NCI-H1694 (cell line): ENCODE results near the gene NIPA2.

Source experiments
- DNase-seq: peaks from one replicate; lab custom pipeline; 2025; lab: John Stamatoyannopoulos, UW

NIPA2 gene

DNA sequence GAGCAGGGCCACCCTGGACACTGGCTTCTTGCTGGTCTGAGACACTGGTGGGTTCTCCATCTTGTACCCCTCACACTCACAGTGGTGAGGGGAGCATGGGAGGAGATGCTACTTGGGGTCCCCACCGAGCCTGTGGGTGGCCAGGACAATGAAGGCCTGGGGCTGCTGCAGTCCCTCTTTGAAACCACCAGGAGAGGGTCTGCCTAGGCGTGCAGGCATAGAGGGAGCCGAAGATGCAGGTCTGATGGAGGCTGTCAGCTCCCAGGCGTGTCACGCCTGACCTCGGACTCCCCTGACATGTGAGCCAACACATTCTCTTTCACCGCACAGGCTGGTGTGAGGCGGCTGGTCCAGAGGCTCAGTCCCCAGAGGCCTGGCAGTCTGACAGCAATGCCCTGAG is 39.1 kb downstream of the NIPA2 start:
- no peak for DNase-seq

DNA sequence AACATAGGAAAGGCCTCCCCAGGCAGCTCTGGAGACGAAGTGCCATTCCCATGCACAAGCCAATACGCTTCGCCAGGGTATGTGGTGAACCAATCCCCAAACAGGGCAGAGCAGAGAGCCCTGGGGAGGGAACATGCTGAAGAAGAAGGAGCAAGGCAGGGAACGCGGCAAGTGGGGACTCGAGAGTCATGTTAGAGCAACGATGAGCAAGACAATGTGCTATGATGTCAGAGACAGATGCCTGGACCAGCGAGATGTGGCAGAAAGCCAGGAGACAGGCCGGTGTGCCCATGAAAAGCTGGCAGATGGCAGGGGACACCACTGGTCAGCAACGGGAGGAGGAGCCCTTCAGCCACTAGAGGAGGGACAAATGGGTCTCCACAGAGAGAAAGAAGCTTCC is 39.6 kb downstream of the NIPA2 start:
- no peak for DNase-seq

- no peak for DNase-seq
These were observed 41.9 kb downstream of the NIPA2 start for GRCh38 chr15:22880068-22880980.

DNA sequence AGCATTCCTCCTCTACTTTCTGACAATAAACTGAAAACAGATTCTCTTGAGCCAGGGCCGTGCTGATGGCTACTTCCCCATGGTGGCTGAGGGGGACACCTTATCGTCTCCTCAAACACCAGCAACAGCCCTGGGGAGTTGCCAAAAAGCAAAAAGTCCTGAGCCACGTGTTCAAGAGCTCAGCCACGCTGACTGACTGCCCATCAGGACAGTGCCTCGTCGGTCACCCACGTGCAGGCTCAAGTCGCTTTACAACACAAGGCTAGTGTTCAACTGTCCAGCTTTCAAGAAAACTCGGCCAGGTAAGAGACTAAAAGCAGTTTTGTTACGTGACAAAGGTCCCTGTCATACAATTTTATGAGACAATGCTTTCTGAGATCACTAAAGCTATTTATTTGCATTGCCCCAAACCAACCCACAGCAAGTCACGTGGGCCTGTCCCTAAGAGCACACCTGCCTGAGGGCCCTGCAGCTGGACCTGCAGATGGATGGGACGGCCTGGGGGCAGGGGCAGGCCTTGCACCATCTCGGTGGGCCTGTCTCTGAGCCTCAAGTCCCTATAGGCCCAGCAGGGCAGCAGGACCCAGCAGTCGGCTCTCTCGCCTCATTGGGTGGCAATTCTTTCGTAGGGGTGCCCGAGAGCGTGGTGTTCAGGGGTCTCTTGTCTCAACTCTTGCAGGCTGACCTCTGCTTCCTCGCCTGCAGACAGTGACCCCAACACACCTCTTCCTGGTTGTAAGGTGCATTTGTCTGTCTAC is 42.7 kb downstream of the NIPA2 start:
- DNase-seq: no peak

DNA sequence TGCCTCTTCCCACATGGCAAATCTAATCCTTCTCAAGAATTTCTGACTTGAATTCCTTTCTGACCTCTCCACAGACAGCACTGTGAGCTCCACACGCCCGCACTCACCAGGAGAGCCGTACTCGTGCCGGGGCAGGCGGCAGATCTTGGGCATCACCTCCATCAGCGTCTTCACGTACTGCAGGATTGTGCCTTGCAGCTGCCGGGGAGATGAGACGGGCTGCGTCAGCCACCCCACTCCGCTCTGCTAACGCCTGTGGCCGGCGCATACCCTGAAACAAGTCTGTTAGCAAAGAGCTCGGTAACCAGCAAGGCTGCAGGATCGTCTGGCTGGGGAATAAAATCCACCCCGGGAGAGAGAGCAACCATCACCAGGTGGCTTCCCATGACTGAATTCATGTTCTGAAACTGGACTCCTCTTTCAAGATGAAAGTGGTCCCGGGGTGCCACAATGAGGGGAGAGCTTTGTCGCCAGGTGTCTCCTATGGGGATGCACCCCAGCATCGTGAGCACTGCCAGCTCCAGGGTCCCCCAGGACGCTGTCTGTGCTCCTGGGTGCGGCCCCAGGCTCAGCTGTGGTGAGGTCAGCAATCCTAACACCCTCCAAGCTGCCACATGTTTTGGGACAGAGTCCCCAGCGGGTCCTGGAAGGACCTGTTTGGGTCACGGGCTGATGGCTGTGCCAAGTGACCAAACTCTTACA is 43.4 kb downstream of the NIPA2 start:
- DNase-seq: no peak

DNA sequence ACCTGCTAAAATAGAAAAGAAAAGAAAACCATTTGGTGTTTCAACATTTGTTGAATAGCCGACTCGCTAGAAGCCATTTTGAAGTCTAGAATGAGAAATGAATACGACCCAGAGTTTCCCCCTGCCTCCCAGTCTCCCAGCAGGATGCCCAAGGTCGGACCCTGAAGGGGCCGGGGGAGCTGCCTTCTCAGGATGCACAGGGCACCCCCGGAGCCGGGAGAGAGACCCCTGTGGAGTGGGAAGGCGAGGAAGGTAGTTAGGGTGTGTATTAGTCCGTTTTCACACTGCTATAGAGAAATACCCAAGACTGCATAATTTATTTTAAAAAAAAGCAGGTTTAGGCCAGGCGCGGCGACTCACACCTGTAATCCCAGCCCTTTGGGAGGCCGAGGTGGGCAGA is 44.7 kb downstream of the NIPA2 start:
- DNase-seq: no peak

GRCh38 chr15:22884344-22884743 is 45.9 kb downstream of the NIPA2 start:
- DNase-seq: no peak

DNA sequence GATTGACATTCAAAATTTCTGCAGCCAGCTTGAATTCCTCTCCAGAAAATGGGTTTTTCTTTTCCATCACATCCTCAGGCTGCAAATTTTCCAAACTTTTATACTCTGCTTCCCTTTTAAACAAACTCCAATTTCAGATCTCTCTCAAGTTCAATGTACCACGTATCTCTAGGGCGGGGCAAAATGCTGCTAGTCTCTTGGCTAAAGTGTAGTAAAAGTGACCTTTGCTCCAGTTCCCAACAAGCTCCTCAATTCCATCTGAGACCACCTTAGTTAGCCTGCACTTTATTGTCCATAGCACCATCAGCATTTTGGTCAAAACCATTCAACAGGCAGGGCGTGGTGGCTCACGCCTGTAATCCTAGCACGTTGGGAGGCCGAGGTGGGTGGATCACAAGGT is 46.7 kb downstream of the NIPA2 start:
- no peak for DNase-seq

DNA sequence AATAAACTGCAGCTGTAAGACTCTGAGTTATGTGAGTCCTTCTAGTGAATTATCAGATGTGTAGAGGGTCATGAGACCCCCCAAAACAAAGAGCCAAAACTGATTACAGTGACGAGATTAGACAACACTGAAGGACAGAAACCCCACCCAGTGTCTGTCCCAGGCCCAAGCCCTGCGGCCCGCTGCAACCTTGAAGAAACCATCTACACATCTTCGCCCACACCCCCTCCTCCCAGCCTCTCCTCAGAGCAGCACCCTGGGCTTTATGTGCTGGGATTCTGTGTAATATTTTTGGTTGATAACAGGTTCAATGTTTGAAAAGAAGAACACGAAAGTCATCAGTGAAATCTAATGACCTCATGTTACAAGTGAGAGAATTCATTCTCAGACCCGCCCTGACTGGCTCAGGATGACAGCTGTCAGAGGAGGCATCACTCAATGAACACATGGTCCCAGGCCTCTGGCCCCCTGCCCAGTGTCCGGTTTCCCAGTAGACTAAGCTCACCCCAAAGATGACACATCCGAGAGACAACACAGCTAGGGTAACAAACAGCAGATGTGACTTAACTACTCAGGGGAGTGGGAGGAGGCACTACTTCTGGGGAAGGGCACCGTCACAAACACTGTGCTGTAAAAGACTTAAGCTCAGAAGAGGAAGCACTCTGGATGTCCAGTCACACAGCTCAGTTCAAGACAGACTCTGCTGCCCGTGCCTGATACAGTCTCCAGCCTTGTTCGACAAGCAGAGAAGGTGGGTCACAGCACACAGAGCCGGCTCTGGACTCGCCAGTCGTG is 48.9 kb downstream of the NIPA2 start:
- no peak for DNase-seq

DNA sequence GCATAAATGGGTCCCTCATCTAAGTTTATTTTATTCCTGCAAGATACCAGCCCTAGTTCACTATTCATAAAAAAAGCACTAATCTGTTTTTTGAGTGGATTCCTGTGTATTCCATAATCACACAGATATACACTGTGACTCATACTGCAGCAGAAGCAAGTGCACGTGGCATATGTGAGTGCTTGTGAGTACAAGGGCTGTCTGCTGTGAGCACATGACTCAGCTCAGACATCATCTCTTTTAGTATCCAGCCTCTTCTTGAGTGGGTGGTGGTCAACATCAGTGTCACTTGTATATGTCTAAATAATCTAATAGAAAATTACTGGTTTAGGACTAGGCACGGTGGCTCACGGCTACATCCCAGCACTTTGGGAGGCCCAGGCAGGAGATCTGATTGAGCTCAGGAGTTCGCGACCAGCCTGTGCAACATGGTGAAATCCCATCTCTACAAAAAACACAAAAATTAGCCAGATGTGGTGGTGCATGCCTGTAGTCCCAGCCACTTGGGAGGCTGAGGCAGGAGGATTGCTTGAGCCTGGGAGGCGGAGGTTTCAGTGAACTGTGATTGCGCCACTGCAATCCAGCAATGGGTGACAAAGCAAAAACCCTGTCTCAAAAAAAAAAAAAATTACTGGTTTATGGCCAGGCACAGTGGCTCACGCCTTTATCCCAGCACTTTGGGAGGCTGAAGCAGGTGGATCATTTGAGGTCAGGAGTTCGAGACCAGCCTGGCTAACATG is 49.8 kb downstream of the NIPA2 start:
- no peak for DNase-seq

GRCh38 chr15:22889146-22889818 is 50.8 kb downstream of the NIPA2 start:
- no peak for DNase-seq

- DNase-seq: no peak
These were observed 51.8 kb downstream of the NIPA2 start for GRCh38 chr15:22890296-22890695.

DNA sequence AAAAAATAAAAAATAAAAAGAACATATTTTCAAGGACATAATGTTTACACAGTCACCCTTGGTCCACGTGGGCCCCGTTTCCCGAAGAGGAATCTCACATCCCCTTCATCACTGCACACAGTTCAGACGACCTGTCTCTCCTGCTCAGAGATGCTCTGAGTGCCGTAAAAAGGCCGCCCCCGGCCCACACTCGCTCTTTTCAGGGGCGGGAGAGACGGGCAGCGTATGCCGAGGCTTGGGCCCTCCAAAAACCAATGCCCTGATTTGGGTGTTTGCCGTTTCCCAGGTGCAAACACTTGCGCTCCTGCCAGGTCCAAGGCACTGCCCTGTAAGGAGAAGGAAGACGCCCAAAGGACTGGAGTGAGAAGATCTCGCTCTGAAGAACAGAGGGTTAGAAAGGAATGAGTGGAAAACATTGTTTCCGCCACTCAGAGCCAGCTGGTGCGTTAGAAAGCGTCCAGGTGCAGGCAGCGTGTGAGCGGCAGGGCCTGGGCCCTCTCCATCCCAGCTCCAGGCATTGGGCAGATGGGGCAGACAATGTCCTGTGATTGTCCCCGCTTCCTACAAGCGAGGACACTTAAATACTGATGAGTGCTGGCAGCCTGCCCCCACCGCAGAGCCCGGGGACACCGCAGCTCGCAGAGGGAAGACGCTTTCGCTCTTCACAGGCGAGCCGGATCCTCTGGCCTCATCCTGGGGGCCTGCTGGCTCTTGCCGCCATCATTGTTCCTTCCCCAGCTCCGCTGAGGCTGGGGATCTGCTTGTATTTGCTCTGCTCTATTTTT is 53.2 kb downstream of the NIPA2 start:
- no peak for DNase-seq

GRCh38 chr15:22892333-22892732 is 53.9 kb downstream of the NIPA2 start:
- no peak for DNase-seq

GRCh38 chr15:22893081-22893480 is 54.6 kb downstream of the NIPA2 start:
- DNase-seq: no peak

DNA sequence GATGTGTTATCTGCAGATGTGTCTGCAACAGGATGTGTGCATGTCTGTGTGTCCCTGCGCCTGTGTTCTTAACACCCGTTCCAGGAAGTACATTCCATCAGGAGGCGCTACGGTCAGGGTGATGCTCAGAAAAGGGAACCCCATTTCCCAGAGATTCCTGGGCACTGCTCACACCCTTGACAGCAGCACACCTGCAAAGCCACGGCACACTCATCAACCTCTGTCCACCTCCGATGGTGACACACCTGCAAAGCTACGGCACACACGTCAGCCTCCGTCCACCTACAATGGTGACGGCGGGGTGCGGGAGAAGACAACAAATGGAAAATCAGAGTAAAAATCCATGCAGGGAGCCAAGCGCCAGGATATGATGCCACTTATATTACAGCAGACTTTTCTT is 55.4 kb downstream of the NIPA2 start:
- no peak for DNase-seq

GRCh38 chr15:22895465-22896190 is 57.2 kb downstream of the NIPA2 start:
- DNase-seq: no peak

DNA sequence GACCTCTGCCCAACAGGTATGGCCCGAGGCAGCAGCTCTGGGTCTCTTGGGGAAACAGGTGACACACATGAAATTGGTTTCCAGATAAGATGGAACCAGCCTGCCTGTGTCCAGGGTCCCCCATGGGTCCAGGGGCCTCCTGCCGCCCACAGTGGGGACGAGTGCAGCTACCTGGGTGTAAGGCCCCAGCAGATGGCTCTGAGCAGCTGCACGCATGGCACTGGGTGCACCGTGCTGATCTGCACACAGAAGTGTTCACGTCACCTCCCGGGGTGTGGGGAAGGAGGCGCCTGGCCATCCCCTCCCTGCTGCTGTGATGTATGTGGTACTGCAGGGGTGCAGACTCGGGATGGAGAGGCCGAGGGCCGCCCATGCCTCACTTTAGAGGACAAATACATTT is 63.6 kb downstream of the NIPA2 start:
- DNase-seq: no peak

- DNase-seq: no peak
These were observed 64.1 kb downstream of the NIPA2 start for GRCh38 chr15:22902578-22902977.
